ENCODE measurements around the gene DLX4.

Gene DLX4

DNA sequence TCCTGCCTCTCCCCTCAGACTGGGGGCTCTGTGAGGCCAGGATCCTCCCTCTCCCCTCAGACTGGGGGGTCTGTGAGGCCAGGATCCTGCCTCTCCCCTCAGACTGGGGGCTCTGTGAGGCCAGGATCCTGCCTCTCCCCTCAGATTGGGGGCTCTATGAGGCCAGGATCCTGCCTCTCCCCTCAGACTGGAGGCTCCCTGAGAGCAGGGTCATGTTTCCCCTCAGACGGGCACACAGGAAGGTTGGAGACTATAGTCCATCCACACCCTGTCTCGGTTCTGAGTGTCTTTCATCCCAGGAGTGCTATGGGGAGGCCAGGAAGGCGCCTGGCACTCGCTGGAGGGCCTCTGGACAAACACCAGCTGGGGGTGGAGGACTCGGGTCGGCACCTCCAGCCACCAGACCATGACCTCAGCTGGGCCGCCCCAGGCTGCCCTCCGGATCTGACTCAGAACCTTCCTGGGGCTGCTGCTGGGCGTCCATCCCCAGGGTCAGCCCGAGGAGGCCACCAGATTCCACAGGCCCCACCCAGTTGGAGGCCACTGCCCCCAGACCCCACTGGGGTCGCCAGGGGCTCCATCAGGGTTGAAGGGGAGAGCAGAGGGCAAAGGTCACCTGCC is 21.9 kb upstream of the DLX4 start:
- DNase-seq (ENCODE audit: low spot score), result no peak

DNA sequence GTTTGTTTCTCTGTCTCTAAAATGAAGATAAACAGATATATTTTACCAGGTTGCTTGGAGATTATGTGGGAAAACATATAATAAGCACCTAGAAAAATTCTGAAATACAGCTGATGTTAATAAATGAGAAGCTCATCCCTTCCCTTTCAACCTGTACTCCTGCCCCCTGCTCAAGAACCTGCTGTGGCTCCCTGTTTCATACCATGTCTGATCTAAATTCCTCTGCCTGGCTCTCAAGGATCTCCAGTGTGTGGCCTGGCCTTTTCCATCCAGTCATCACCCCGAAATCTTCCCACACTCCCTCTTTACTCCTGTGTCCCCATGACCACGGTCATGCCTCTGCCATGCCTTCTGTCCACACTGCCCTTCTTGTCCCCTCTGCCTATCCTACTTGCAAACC is 19.4 kb upstream of the DLX4 start:
- DNase-seq (ENCODE audit: low spot score), result no peak

DNA sequence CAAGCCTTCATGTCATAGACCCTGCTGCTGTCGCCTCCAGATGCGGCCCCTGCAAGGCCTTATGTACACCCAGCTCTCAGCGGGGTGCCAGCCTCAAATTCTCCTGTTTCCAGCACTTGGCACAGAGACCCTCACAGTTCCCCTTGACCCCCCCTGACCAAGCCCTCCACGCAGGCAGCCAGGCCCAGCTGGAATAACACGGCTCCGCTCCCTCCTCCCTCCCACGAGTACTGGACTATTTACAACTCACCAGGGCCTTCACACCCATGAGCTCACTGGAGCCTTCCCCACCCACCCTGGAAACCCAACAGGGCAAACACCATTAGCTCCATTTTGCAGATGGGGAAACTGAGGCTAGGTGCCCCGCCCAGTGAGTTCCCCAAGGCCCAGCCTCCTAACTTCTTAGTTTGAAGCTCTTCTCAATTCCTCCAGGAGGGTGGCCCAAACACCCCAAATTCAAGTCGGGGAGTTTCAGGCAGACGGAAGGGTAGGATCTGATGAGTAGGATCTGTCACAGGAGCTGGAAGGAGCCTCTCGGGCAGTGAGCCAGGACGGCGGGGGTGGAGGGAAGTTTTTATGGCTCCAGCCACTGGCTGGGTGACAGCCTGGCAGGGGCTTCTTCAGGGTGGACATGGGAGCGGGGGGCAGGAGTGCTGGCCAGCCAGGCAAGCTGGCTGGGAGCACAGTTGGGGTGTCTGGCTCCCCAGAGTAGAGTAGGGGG is 17.5 kb upstream of the DLX4 start:
- peak; percentile 43 for DNase-seq (ENCODE audit: low spot score)

DNA sequence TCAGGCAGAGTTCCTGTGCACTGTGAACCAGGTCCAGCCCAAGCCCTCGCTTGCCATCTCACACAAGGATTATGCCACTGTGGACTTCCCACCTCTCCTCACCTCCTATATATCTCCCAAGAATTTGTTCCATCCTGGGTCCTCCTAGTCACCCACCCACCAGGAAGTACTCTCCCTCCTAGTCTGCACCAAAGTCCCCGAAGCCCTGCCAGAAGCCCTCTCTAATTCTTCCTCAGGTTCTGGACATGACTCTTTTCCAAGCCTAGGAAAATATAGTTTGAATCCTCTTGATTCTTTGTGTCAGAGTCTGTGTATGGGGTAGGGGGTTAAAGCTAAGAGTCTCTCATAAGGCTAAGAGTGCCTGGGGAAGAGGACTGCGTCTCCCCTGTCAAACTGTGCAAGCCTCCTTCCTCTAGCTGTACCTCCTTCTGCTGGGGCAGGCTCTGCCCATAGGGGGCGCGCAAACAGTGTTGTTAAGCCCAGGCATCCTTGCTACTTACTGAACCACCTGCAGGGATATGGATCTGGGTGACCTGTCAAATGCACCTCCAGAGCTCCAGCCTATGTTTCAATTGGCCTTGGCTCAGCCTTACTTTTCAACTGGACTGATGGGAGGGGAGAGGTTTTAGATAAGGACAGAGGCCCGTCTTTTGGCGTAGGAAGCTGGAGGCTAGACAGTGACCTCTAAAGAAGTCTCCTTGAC is 16.6 kb upstream of the DLX4 start:
- DNase-seq (ENCODE audit: low spot score), result peak; percentile 76

DNA sequence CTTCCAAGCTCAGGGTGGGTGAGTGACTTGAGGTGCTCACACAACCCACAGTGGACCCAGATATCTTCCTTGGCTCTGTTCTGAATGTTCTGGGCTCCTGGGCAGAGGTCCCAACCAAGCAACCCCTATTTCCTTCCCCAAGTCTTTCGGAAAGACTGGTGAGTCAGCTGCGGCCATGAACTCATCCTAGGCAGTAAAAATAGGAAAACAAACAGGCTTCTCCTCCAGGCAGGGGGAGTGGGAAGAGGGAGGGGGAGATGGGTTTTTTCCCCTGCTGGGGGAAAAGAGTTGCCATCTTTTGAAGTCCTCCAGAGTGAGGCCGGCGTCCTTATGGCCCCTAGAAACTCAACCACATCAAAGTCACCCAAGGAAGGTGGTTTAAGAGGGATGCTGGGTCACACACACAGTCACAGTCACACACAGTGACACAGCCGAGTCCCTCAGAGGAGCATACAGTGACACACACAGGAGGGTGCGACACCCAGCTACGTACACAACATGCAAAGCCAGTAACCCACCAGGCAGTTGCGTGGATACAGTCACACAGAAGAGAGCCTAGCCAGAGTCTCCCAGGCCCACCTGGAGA is 16.0 kb upstream of the DLX4 start:
- DNase-seq (ENCODE audit: low spot score), result no peak

DNA sequence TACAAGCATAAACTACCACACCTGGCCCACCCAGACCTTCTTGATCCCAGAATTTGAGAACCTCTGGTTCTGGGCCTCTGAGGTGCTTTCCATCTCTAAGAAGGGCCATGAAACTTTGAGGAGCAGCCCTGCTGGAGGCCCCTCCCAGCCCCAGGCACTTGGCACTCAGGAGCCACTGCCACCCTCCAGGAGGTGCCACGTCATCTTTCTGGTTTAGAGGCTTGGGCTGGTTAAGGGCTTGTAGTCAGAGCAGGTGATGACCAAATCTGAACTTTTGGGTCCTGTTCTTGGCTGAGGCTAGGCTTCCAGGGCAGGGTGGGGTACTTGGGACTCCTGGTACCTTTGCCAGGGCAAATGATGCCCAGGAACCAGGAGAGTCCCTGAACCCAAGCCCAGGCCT is 13.8 kb upstream of the DLX4 start:
- no peak for DNase-seq (ENCODE audit: low spot score)

DNA sequence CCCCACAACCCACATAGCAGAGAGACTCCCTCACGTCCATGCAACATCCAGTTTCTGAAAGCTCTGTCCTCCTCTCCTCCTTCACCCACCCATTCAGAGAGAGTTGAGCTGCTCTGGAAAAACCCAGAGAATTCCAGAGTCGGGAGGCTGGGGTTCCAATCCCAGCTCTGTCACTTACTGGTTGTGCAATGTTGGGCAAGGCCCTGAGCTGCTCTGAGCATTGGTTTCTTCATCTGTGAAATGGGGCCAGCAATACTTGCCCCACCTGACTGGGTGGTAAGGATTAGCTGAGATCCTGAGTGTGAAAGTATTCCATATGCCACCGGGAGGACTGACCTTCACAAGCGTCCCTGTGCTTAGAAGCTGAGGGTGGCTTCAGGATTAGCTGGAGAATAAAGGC is 12.2 kb upstream of the DLX4 start:
- no peak for DNase-seq (ENCODE audit: low spot score)

DNA sequence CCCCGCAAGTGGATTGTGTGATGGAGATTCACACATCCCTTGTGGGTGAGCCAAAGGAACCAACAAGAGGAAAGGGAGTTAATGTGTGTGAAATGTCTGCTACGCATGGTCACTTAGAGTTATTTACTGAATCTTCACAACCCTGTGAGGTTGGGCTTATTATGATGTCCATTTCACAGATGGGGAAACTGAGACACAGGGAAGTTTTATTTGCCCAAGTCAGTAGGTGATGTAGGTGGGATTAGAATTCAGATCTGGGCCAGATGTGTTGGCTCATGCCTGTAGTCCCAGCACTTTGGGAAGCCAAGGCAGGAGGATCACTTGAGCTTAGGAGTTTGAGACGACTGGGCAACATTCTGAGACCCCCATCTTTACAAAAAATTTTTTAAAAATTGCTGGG is 11.6 kb upstream of the DLX4 start:
- no peak for DNase-seq (ENCODE audit: low spot score)

DNA sequence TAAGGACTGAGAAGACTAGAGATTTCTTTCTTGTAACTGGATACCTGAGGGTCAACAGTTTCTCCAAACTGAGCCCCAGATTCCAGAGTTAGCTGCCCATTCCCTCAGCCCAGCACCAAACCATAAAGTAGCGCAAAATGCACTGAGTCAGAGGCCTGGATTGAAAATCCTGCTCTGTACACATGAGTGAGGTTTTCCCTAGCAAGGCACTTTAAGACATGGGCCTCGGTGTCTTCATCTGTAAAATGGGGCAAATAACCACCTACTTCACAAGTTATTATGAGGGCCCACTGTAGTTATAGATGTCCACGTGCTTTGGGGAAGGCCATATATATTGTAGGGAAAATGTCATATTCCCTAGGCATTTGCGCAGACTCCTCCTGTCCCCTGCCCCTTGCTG is 10.3 kb upstream of the DLX4 start:
- no peak for DNase-seq (ENCODE audit: low spot score)

DNA sequence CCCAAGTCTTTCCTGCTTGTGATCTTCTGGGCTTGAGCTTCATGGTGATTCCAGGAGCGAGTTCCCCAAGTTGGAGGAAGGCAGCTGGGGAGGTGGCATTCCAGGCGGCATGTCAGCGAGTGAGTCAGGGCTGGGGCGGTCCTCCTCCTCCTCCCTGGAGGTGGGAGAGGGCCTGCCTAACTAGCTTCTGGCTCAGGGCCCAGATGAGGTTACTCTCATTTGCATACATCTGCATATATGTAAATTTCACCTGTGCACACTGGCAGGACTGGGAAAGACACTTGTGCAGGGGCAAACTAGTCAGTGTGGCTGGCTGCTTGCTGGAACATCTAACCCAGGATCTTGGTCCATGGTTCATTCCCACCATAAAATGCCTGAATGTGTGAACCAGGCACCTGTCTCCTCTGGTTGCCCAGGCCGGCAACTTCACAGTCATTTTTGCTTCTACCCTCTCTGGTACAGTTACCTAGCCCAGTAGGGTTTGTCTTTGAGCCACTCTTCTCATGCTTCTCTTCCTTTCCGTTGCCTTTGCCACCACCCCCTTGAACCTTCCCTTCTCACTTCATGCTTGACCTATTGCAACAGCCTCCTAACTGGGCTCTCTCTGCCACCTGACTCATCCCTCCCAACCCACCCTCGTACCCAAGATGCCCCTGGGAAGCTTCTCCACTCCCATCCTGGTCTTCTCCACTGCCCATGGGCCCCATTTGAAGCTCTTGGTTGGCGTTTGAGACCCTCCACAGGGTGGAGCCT is 9.6 kb upstream of the DLX4 start:
- DNase-seq (ENCODE audit: low spot score), result no peak

DNA sequence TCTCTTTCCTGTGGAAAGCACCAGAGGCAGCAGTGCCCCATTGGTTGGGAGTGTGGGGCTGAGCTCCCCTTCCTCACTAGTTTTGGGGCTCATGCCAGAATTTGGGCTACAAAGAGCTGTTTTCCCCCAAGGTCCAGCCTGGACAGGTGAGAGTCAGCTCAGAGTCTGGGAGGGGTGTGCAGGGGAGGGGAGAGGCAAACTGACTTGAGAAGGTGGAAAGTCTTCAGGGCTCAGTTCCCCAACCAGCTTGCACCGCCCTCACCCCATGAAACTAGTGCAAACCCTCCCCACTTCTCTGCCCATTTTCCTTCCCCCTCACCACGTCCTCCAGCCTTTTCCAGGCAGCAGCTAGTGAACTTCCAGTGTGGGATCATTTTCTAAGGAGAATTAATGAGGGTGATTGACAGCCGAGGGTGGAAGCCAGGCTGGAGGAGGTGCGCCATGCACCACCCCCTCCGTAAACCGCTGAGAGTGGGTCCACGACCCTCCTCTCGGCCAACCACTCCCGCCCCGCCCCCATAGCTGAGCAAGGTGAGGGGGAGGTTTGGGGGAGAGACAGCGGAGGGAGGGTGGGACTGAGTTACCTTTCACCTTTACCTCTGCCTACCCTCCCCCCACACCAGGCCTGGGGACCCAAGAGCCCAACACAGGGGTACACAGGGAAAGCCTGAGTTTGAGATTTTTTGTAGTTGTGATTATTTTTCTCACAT is 6.2 kb upstream of the DLX4 start:
- no peak for DNase-seq (ENCODE audit: low spot score)

DNA sequence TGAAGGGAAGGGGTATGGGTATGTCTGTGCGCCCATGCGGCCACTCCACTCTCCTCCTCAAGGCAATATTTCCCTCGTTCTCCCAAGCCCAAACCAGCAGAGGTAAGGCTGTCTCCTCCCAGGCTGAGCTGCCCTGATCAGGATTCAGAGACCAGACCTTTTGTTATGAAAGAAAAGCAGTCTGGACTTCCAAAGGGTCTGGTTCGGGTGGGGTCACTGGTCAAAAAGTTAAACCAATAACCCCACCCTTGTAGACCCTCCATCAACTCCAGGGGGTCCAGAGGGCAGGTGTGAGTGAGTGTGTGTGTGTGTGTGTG is 5.7 kb upstream of the DLX4 start:
- no peak for DNase-seq (ENCODE audit: low spot score)

DNA sequence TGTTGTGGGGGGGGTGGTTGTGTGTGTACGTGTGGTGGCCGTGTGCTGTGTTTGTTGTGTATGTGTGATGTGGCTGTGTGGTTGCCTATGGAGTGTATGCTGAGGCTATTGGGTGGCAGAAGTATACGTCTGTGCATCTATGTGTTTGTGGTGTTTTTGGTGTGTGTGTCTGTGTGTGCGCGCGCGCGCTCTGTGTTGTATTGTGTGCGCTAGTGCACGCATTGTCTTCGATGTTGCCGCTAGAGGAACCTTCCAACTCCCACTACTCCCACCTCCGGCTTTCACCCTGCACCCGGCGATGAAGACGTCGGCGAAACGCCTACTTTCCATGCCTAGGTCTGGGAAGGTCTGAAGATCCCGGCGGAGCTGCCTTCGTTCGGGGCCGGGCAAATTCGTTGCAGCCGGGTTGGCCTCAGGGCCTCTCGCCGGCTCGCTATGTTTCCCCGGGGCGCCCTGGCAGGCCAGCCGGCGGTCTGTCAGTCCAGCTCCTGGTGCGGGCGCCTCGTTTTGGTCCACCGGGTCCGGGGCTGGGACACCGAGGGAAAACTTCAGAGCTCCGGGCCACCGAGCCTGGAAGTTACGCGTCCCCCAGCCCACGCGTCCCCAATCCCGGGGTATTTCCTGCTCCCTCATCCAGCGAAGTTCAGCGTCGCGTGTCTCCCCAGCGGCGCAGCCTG is 5.2 kb upstream of the DLX4 start:
- no peak for DNase-seq (ENCODE audit: low spot score)

DNA sequence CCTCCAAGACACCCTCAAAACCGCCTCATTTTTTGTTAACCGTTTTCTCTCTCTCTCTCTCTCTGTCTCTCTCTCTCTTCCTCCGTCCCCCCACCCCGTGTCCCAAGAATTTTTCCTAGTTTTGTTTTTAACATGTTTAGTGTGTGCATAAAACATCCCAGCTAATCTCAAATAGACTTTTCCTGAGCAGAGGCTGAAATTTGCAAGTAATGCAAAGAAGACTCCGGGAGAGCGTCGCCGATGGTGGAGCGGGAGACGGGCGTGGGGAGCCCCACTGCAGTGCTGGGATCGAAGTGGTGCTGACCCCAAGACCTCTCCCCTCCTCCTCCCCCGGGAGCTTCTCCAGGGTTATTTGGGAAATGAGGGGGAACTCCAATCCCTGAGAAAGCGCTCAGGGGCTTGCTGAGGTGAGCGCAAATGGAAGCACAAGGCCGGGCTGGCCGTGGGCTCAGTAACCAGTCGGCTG is 4.7 kb upstream of the DLX4 start:
- DNase-seq (ENCODE audit: low spot score), result no peak

DNA sequence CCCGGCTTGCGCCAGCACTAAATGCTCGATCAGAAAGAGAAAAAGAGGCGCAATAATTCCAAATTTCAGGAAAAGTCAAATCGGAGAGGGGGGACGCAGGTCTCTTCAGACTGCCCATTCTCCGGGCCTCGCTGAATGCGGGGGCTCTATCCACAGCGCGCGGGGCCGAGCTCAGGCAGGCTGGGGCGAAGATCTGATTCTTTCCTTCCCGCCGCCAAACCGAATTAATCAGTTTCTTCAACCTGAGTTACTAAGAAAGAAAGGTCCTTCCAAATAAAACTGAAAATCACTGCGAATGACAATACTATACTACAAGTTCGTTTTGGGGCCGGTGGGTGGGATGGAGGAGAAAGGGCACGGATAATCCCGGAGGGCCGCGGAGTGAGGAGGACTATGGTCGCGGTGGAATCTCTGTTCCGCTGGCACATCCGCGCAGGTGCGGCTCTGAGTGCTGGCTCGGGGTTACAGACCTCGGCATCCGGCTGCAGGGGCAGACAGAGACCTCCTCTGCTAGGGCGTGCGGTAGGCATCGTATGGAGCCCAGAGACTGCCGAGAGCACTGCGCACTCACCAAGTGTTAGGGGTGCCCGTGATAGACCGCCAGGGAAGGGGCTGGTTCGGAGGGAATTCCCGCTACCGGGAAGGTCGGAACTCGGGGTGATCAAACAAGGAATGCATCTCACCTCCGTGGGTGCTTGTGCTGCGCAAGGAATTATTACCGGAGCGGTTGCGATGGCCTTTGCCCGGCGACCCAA is 4.0 kb upstream of the DLX4 start:
- DNase-seq (ENCODE audit: low spot score), result no peak

DNA sequence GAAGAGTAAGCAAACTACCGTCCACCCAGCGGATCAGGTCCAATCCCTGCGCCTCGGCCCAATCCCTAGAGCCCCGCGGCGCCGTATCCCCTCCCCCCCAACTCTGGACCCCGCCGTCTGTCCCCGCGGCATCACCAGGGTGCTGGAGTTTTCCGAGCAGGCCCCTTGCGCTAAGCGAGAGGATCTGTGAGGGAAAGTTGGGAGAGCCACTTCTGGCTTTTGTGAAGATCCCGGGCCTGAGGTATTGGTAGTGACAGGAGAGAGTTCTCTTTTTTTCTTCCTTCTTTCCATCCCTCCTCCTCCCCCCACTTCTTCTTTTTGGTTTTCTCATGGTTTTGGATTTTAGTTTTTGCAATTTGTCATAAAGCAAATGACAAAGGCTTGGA is 3.5 kb upstream of the DLX4 start:
- no peak for DNase-seq (ENCODE audit: low spot score)

DNA sequence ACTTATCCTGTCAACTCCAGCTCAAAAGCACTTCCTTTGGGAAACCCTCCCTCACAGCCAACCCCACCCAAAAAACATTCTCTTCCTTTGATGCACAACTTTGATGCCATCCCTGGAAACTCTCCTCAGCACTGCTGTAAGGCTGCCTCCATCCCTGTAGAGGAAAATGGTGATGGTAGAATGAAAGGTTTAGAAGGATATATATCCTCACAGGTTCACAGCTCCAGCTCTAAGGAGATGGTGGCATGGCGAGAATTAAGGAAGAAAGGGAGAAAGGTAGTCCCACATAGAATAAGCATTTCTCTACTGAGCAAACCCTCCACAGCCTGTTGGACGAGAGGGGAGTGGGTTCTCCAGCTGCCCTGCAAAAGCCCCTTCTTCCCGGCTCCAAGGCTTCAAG is 2.2 kb upstream of the DLX4 start:
- DNase-seq (ENCODE audit: low spot score), result no peak

DNA sequence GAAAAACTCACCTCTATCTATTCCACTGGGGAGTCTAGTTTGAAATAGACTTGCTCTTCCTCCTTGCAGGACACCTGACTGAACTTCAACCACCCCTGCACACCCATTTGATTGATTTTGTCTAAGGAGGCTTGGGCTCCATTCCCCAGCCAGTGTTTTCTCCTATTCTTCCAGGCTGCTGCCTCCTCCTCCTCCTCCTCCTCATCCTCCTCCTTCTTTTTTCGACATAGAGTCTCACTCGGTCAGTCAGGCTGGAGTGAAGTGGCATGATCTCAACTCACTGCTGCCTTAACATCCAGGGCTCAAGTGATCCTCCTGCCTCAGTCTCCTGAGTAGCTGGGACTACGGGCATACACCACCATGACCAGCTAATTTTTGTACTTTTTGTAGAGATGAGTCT is 1.8 kb upstream of the DLX4 start:
- no peak for DNase-seq (ENCODE audit: low spot score)

DNA sequence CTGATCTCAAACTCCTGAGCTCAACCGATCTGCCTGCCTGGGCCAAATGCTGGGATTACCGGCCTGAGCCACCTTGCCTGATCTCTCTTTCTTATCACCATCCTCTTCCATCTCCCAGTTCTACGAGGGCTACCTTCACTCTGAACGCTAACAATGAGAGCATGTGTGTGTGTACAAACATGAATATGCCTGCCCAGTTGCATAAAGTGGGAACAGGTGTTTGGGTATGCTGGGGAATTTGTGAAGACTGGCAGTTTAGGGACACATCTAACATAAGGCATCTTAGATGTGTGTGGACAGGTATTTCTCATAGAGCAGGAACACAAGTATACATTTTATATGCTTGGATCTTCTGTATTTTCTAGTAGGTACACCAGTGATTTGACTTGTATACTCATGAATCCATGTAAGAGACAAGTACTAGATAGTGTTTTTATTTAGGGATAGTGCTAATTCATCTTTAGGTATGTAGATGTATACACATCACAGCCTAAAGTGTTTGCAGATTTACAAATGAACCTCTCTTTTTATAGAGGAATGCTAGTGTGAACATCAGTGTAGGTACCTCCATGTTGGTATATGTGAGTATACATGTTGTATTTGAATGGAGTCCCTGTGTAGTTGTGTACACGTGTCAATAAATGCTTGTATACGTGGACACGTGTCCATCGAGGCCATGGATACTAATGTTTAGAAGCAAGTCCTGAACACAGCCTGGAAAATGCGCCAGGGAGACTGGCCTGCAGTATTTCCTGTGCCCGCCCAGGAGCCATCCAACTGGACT is 1.2 kb upstream of the DLX4 start:
- DNase-seq (ENCODE audit: low spot score), result no peak
